ENCODE measurements around the gene CRYL1.

CRYL1 gene

DNA sequence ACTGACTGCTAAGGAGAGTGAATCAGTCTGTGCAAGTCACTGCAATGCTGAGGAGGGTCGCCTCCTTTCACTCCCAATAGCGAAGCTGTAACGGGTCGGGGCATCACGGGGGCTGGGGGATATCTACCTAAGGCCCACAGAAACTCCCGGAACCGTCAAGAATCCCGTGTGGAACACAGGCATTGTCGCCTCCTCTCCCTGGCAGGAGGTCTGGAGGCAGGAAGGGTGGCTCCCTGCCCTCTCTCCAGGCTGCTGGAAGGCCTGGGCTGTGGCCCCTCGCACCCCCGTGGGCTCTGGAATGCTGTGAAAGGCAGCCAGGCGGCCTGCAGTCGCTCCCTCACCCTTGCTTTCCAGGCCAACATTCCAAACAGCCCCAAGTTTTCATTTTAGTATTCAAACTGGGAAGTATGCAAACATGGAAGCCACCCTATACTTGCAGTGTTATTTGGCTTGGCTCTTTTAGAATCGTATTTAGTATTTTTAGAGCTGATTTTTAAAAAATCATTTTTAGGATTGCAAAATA lies 109.4 kb downstream of the CRYL1 start:
- no peak for DNase-seq

DNA sequence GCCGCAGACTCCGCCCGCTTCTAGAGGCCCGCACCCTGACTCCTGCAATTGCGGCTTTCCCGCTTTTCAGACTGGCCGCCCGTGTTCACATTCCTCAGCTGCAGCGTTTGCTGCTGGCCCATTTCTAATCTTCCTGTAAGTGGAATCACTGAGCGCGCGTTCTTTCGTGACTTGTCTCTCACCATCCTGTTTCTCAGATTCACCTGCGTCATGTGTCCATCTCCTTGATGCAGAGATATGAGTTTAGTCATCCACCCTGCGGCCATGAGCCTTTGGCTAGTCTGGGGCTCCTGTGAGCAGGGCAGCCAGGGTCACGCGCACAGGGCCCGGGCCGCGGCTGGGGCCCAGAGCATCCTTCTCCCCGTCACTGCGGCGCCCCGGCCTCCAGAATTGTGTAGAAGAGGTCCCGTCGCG lies 110.0 kb downstream of the CRYL1 start:
- no peak for DNase-seq

DNA sequence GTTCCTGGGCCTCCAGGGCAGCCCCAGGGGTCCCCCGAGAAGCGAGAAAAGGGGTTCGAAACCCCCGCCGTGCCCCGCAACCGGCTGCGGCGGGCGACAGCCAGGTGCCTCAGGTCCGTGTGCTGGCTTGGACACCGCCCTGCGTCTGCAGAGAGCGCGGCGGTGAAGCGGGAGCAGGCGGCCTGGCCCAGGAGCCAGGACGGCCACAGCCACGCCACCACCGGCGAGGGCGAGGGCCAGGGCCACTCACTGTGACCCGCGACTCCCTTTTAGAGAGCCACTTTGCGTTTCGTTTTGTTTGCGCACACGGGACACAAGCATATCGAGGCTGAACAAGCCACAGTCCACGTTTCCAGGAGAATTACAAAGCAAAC lies 110.4 kb downstream of the CRYL1 start:
- no peak for DNase-seq

DNA sequence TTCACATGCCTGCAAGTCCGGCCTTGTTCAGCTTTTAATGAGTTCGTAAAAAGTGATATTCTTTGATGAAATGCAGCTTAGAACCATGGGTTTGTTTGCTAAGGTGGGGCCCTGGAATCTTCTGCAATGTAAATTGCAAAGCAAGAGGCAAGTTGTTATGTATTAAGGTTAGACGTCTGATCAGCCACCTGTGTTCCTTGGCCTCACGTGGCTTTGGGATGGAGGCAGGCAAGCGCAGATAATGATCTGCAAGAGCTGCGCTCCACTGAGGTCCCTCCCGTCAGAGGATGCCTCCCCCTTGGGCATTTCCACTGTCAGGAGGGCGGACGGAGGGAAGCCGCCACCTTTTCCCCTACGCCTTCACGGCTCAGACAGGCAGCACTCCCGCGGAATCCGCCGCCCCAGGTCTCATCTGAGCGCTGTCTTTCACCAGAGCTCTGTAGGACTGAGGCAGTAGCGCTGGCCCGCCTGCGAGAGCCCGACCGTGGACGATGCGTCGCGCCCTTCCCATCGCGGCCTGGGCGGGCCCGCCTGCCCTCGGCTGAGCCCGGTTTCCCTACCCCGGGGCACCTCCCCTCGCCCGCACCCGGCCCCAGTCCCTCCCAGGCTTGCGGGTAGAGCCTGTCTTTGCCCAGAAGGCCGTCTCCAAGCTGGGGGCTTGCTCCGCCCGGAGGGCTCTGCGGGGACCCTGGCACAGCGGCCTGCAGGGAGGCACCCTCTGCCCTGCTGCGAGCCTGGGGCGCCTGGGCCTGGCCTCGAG lies 110.9 kb downstream of the CRYL1 start:
- no peak for DNase-seq

DNA sequence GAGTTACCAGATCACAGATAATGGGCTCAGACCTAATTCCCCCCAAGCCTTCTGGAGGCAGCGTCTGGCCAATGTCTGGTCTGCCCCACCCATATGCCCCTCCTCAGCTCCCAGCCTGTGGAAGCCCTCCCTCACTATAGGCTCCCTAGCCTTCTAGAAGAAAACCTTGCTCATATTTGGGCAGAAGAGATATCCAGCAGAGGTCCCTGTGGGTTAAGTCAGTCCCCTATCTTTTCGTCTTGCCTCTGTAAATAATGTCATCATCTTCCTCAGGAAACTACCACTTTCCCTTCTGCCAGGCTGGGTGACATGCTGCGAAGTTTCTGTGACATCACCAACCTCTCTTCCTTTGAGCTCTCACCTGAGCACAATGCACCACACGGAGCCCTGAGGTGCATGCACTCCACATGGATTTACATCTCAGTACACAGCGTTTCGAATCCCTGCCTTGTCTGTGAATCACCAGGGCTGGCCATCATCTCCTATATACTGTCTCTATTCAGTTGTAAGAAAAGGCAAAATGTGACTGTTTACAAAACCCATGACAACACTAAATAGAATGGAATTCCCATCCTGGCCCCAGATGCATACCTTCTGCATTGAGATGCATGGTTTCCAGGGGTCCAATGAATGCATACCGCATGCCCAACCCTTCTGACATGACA lies 112.8 kb downstream of the CRYL1 start:
- DNase-seq, result peak; percentile 56

DNA sequence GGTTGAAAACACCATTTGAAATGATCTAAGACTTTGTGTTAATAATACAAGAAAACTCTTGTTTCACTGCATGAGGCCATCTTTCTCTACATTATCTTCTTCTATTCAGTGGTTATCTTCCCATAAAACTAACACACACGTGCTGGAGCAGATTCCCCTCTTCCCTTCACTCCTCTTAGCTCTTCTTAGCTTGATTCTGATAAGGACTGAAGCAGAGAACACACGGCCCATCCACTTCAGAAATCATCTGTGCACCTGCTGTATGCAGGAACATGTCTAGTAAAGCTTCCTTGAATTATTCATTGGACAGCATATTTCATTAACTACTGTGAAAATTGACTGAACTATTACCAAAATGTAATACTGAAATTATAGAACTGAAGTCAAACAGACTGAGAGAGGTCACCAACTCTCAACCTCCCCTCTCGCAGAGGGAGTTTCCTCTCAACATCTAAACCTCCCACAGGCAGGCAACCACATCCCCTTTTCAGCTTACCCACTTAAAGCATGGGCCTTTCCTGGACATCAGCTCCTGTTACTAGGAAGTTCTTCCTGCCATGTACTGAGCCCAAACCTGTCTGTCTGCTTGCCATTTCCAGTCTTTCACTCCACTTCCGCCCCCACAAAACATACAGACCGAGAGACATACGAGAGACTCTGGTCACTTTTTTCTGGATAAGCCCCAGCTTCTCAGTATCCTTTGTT lies 113.9 kb downstream of the CRYL1 start:
- no peak for DNase-seq

DNA sequence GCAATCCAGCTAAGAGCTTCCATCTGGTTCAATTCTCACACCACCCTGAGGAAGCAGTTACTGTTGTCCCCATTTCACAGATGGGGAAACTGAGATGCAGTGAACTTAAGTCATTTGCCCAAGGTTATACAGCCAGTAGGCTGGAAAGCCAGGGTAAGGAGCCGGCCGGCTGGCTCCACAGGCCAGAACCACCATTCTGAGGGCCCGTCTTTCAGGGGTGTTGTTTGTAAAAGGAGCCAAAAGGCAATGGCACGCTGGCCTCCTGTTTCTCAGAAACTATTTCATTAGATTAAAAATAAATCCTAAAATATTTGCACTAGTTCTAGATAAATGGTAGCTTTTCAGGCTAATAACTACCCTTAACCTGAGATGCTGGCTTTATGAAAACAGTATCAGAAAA lies 114.9 kb downstream of the CRYL1 start:
- DNase-seq, result no peak

DNA sequence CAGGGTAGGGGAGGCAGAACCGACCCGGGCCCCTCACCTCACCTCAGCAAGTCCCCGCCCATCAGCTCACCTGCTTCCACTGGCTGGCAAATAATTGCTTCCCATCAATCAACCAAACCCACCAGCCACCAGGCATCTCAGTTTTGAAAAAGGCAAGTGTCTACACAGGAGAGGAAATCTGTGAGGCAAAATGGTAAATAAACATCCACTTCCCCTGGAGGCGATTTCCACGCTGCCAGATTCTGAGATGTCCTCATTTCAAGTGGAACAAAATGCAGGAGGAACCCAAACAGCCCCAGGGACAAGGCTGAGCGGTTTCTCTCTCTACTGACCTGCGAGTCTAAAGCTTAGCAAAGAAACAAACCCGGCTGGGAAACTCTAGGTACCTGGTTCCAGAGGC lies 117.5 kb downstream of the CRYL1 start:
- DNase-seq, result no peak

DNA sequence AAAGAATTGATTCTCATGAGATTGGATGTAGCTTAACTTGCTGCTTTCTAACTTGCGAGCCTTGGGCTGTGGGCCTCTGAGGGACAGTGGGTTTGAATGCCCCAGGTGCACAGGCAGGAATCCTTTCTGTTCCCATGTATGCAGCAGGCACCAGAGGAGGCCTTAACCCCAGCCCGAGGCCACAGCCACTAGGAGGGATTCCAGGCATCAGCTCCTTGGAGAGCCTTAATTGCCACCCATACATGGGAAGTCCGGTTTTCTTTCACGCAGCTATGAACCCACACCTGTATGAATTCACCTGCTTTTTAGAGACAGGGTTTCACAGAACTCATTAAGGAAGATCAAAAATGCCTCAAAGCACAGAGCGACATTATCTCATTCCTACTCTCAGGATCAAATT lies 117.9 kb downstream of the CRYL1 start:
- DNase-seq, result no peak

DNA sequence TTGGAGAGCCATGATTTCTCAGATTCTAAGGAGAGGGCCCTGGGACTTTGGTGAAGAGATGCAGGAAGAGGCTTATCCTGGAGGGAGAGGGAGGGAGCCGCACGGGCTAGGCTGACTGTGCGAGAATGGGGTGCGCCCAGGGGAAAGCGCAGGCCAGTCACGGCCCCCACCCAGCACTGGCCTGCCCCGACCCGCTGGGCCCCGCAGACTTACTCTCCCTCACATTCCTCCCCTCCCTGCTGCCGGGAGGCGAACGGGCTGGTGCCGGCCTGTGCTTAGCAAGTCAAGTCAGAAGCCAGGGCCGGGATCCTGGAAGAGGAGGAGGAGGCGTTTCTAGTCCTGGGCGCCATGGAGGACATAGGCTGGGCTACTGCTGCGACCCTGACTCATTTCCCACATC lies 120.0 kb downstream of the CRYL1 start:
- DNase-seq, result no peak

DNA sequence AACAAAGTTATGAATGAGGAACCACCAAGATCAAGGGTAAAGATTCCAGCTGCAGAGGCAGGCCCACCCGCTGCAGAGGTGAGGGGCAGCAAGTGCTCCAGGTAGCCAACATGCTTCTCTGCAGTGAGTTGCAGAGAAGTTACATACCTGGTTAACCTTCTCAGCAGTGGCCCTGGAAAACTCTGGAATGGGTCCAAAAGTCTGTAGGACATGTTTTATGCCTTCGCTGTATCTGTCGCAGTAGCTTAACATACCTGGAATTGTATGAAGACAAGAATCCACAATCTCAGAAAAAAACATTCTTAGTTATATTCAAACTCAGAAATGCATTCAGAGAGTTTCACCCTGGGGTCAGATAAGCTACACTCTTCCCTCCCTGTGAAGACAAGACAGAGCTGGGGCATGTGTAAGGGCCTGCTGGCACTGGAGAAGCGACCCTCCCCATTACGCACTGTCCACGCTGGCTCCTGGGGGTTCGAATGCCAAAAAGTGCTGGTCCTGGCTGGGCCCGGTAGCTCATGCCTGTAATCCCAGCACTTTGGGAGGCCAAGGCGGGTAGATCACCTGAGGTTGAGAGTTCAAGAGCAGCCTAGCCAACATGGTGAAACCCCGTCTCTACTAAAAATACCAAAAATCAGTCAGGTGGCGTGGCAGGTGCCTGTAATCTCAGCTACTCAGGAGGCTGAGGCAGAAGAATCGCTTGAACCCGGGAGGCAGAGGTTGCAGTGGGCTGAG lies 121.0 kb downstream of the CRYL1 start:
- no peak for DNase-seq

DNA sequence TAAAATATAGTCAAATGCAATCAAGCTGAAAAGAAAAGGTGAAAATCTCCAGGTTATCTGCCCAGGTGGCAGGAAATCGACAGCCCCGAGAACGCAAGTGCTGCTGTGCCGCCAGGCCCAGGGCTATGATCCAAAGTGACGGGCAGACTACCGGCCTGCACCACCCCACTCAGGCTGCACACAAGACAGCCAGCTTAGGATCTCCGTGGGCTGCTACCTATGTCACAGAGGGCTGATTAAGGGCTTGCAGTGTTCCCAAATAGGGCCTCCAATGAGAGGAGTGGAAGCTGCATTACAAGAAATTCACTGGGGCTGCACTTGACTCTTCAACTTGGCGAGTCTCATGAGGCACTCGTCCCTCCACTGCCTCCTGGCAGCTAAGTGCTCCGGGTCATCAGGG lies 121.8 kb downstream of the CRYL1 start:
- DNase-seq, result no peak

DNA sequence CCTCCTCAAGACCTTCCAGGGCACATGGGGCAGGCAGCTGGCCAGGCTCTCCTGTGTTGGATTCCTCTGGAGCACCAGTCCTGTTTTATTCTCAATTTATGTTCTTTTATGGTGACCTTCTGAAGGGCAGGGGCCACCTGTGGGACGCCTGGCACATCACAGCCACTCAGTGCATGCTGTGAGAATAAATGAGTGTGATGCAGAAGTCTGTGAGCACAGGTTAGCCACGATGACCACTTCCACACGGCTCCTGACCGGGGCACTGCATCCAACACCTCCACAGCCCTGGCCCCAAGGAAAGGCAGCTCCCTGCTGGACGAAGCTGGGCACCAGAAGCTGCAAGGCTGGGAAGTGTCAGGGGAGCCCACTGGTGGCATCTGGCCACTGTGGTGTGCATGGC lies 122.8 kb downstream of the CRYL1 start:
- no peak for DNase-seq

DNA sequence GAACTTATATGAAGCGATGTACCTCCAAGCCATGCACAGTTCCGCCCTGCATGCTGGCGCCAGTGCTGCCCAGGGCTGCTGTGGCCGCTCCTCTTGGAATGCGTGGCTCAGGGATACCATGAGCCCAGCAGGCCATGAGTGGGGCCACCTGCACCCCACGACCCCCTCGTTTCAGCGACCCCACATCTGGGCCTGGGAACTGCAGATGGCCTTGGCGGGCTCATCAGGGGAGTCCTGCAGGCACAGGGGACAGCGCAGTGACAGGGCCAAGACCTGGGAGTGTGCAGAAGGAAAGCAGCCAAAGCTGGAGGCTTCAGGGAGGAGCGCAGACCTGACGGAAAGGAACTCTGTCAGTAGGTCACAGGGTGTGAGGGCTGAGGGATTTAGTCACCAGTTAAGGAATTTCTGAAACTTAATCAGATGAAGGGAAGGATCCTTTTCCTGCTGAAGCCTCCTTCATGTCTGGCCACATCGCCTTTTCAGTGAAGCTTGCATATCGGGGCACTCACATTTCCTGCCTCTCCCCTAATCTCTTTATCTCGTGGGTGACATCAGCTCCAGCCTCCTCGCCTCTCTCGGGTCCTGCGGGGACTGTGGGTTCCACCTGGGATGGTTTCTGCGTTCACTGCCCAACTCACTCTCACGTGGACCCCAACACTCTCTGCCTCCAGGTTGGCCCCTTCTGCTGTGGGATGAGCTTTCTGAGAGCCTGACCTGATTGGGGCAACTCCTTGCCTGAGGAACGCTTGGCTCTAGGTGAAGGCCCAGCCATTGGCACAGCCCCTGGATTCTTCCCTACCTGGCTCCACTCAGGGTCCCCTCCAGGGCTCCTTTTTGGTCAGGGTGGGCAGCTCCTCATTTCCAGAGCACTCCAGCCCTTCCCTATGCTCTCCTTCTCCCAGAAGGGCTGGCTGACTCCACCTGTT lies 123.5 kb downstream of the CRYL1 start:
- peak; percentile 63 for DNase-seq

DNA sequence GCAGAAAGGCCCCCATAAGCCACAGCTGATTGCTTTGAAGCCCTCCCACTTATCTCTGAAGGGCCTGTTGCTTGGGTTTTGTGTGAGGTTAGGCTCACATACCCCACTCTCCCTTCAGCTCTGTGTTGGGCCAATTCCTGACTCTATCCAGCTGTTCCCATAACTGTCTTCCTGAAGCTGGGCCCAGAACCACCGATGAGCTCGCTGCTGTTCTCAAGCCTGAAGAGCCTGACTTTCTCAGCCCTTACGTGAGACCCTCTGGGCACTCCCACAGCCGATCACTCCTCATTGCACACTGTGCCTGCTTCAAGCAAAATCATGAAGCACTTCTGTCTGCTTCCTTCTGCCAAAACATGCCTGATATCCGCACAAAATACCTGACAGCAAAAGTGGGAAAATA lies 124.1 kb downstream of the CRYL1 start:
- no peak for DNase-seq

DNA sequence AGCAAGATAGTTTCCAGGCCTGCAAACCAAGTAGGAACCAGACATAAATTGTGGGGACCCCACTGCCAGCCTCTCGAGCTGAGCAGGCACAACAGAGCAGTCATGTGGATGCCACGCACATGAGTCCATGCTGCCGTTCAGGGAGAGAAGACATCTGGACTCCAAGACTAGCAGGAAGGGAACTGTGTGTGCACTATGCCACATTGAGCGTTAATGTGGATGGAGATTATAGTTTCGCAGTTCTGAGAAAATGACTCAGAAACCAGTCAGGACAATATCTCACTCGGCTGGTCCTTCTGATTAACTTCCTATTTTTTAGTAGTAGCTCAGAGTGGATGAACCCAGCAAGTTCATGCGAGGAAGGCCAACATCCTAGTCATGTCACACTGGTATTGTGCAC lies 124.9 kb downstream of the CRYL1 start:
- DNase-seq, result peak; percentile 83

DNA sequence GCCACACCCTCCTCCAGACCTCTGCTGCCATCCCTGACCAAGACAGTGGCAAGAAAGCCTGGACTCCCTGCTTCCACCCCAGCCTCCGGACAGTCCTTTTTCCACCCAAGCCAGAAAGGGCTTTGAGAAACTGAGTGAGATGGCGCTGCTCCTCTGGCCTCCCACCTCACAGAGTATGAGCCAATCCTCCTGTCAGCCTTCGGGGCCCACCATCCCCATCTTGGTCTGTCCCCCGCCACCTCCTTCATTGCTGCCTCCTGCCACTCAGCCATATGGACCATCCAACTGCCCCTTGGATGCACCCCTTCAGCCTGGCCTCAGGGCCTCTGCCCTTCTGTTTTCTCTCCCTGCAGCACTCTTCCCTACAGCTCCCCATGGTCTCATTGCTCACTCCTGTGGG lies 125.7 kb downstream of the CRYL1 start:
- no peak for DNase-seq

DNA sequence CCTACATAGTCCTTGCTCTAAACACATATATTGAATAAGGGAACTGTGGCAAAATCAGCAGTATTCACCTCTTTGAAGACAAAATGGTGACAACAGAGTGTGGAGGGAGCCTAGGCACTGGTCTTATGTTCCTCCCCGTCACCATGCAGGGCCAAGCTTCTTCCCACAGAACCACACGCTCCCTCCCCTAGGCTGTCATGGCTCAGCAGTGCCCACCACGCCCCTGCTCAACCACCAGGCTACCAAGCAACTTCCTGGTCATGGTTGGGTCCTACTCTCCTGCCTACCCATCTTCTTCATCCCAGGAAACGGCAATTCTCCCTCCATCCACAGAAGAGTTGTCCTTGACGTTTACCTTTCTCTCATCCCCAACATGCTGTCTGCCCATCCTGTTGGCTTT lies 126.1 kb downstream of the CRYL1 start:
- no peak for DNase-seq

DNA sequence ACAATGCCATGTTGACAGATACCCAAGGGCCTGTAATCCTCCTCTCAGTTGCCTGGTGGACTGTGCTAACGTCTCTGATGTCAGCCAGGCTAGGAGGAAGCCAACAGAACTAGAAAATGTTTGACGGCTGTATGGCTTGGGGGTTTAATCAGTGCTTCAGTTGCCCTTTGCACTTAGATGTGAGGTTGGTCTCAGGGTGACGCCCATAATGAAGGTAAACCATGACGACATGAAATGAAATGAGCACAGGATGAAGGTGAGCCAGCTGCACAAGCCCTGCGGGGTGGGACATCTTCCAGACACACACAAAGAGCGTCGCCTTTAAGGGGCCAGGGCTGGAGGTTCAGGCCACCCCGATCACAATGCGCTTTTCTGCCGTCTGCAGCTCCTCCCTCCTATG lies 127.2 kb downstream of the CRYL1 start:
- DNase-seq, result no peak

DNA sequence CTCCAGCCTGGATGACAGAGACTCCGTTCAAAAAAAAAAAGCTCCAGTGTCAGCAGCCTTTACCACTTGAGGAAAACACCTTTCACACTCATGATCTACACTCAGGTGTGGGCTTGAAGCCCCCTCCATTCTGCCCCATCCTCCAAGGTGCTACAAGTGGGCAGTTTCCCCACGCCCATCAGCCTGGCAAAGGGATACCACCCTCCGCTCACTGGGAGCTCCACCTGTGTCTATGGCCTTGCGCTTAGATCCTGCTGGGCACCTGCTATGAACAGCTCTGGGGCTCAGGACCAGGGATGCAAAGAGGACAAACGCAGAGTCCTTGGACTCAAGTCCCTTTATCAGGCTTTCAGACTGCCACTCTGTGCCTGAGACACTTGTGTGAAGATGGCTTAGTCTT lies 127.8 kb downstream of the CRYL1 start:
- DNase-seq, result no peak

DNA sequence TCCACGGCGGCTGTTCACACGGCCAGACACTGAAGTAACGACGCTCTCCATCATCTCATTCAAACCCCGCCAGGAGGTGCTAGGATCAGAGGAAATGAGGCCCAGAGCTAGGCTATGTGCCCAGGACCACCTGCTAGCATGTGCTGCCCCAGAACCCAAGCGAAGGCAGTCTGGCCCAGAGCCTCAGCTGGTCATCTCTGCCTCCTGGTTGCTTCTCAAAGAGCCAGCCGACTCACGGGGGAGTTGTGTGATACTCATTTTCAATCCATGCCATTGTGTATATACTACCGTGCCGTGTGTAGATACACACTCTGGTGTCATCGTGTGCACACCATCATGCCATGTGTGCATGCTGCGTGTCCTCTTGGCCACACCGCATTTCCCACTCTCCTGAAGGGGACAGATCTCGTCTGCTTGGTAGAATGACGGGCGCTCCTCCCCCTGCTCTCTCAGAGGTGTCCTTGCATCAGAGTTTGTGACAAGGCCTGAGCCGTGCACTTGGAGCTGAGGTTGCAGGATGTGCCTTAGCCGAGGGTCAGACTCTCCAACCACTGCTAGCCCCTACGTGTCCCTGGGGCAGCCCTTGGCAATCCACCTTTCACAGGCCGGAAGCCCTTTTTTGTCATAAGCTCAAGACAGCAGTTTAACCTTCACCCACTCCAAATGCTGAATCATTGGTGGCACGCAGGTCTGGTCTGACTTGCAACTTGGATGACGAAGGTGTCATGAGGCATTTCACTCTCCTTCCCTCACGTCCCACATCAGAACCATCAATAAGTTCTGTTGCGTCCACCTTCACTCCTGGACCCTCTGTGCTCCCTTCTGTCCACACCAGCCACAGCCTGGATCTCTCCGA lies 130.4 kb downstream of the CRYL1 start:
- no peak for DNase-seq

Data from fibroblast of skin of right quadriceps (primary cell).